Suprapubic skin (tissue), 4 donors: ENCODE results near the gene PTPRM. TPM values are rescaled to one million over a fixed set of nuclear protein-coding genes. Genes with fewer than 3 reads are reported as not detected.
"Not testable (repeated sequence)": the region's sequence is repeated elsewhere in the genome, so short reads cannot be mapped to it uniquely, and the experiment has no call there.

Experiments used
- DNase-seq, 2 donors: peaks; one replicate each; pipeline ENCODE4 v3.0.0-alpha.2; 2019; ENCODE audit warnings: low spot score in 2 of 2
- H3K27ac ChIP-seq: fragments of 200-600 bp; sonication (generic); one replicate; pipeline ENCODE4 v1.5.1; 2019
- H3K27me3 ChIP-seq: fragments of 200-600 bp; sonication (generic); one replicate; pipeline ENCODE4 v1.5.1; 2019
- H3K36me3 ChIP-seq: fragments of 200-600 bp; sonication (generic); one replicate; pipeline ENCODE4 v1.5.1; 2019
- H3K4me1 ChIP-seq: fragments of 200-600 bp; sonication (generic); one replicate; pipeline ENCODE4 v1.5.1; 2019
- H3K4me3 ChIP-seq: fragments of 200-600 bp; sonication (generic); one replicate; pipeline ENCODE4 v1.5.1; 2019; ENCODE audit warnings: mild to moderate bottlenecking
- H3K9me3 ChIP-seq: fragments of 200-600 bp; sonication (generic); one replicate; pipeline ENCODE4 v1.5.1; 2019
- EP300 ChIP-seq: sonication (generic); formaldehyde crosslinking; IDR thresholded peaks from one replicate; pipeline ENCODE4 v1.6.1; 2017; ENCODE audit warnings: antibody characterized with exemption
- POLR2A ChIP-seq, 2 donors: fragments of 450-650 bp; IDR thresholded peaks; one replicate each; pipeline ENCODE4 v1.6.1; 2017; ENCODE audit warnings: antibody characterized with exemption in 2 of 2, mild to moderate bottlenecking in 2 of 2, moderate library complexity in 2 of 2
- POLR2AphosphoS5 ChIP-seq, 3 donors: sonication (generic); formaldehyde crosslinking; IDR thresholded peaks; one replicate each; pipeline ENCODE4 v1.6.1; 2017; ENCODE audit warnings: antibody characterized with exemption in 3 of 3
- WGBS: methylation state at CpG from one replicate; pipeline ENCODE4 v1.1.5; 2018; 5-methylcytosine and 5-hydroxymethylcytosine counted together
- total RNA-seq, 4 donors: library from RNA; depleted of rRNA; stranded (reverse); fragments of >200 nt; gene quantifications; one replicate each; pipeline ENCODE4 v1.1.0, GENCODE V29; 2016
- TF ChIP-seq, protein P1 (sequence below), 2 donors: fragments of 200-600 bp in 1 of 2; fragments of 450-650 bp in 1 of 2; sonication (generic) in 1 of 2; IDR thresholded peaks; one replicate each; pipeline ENCODE4 v1.5.1; 2016 to 2019; ENCODE audit warnings: antibody characterized with exemption in 2 of 2, mild to moderate bottlenecking in 1 of 2, moderate library complexity in 1 of 2

The PTPRM gene
- total RNA-seq, 4 donors from 2014 or later: 19.8 to 73.7 (median 40.0) TPM

DNA sequence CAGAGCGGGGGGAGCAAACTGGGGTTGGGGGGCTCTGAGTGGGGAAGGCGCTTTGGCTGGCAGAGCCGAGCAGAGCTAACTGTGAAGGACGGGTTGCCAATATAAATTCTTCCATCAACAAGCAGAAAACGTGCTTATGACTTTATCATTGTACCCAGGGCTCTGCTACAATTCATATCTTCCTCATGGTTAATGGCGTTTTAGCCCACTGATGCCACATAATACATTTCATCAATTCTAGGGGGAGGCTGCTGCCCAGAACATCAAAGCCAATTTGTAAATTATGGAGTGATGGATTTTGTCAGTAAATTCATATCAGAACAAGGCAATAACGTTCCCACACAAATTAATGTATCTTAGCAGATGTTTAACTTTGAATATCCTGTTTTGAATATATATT, 866.7 kb downstream of the PTPRM start:
- Histone ChIP-seq H3K27me3 (peaks cover 3% of the 10 kb centered on the region), H3K9me3 (peaks cover 2% of the 10 kb centered on the region), H3K36me3 (no peaks in the 10 kb centered on the region), H3K4me1 (no peaks in the 10 kb centered on the region), H3K27ac (no peak overlapping the region), H3K4me3 (no peak overlapping the region)
- TF ChIP-seq, protein P1, sequence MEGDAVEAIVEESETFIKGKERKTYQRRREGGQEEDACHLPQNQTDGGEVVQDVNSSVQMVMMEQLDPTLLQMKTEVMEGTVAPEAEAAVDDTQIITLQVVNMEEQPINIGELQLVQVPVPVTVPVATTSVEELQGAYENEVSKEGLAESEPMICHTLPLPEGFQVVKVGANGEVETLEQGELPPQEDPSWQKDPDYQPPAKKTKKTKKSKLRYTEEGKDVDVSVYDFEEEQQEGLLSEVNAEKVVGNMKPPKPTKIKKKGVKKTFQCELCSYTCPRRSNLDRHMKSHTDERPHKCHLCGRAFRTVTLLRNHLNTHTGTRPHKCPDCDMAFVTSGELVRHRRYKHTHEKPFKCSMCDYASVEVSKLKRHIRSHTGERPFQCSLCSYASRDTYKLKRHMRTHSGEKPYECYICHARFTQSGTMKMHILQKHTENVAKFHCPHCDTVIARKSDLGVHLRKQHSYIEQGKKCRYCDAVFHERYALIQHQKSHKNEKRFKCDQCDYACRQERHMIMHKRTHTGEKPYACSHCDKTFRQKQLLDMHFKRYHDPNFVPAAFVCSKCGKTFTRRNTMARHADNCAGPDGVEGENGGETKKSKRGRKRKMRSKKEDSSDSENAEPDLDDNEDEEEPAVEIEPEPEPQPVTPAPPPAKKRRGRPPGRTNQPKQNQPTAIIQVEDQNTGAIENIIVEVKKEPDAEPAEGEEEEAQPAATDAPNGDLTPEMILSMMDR (IDR thresholded peaks at IDR 0.05): no peak
- no peak for TF ChIP-seq POLR2A (IDR thresholded peaks at IDR 0.05)
- no peak for TF ChIP-seq POLR2AphosphoS5 (IDR thresholded peaks at IDR 0.05)
- TF ChIP-seq EP300: no peak
- WGBS: 79% methylated on average over 6 of the region's 7 CpGs
- DNase-seq: no peak

DNA sequence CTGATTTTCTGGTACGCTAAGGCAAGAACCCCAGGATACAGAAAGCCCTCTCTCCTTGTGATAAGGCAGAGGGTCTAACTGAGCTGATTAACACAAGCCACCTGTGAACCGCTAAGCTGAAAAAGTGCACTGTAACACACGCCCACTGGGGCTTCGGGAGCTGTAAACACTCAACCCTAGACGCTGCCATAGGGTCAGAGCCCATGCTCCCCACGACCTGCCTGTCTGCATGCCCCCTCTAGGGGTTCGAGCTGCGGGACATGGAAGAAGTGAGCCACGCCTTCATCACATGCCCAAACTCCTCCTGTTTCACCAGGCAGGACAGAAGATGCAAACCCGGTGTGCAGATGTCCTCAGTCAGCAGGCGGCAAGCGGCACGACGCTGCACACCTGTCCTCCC, 868.3 kb downstream of the PTPRM start:
- Histone ChIP-seq H3K4me1 (no peaks in the 10 kb centered on the region), H3K4me3 (no peak overlapping the region), H3K27me3 (peaks cover 3% of the 10 kb centered on the region), H3K27ac (no peak overlapping the region), H3K36me3 (no peaks in the 10 kb centered on the region), H3K9me3 (peaks cover 7% of the 10 kb centered on the region)
- TF ChIP-seq, protein P1 (IDR thresholded peaks at IDR 0.05): no peak
- TF ChIP-seq EP300 (no peak), POLR2AphosphoS5 (IDR thresholded peaks at IDR 0.05) (no peak), POLR2A (IDR thresholded peaks at IDR 0.05) (no peak)
- WGBS: 61% methylated on average over 13 of the region's 14 CpGs
- no peak for DNase-seq

DNA sequence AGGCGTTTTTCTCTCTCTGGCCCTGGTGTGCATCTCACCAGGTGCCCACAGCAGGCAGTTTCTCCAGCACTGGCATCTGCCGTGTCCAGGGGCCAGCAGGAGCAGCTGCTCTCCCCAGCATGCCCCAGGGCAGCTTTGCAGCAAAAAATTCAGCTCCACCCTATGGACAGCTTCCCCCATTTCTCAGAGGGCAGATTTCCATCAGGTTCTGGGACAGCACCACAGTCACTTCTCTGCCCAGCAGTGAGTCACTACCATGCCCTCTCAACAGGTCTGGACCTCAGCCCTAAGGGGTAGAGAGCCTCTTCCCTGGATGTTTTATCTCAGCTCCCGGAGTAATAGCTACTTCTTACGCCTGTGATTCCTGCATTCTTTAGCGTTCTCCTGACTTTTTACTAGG, 871.9 kb downstream of the PTPRM start:
- WGBS: 82% methylated on average over 5 of the region's 5 CpGs
- TF ChIP-seq POLR2AphosphoS5 (IDR thresholded peaks at IDR 0.05): no peak
- TF ChIP-seq, protein P1 (IDR thresholded peaks at IDR 0.05): no peak
- TF ChIP-seq EP300: no peak
- TF ChIP-seq POLR2A (IDR thresholded peaks at IDR 0.05): no peak
- H3K36me3 ChIP-seq: no peaks in the 10 kb centered on the region
- peaks cover 3% of the 10 kb centered on the region for H3K27me3 ChIP-seq
- no peak for DNase-seq
- no peak overlapping the region for H3K4me3 ChIP-seq
- H3K4me1 ChIP-seq: no peaks in the 10 kb centered on the region
- H3K9me3 ChIP-seq: peaks cover 7% of the 10 kb centered on the region
- no peak overlapping the region for H3K27ac ChIP-seq

DNA sequence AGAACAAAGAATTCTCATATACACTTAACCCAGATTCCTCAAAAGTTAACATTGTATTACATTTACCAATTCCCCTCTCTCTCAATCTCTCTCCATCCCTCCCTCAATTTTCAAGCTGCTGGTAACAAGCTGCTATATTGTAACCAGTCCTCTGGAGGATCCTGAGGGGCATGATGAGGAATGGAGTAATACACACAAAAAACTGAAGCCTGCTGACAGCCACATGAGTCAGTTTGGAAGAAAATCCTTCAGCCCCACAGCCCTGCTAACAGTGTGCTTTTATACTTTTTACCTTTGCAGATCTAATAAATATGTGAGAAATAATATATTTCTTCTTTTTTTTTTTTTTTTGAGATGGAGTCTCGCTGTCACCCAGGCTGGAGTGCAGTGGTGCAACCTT, 876.4 kb downstream of the PTPRM start:
- 86% methylated on average over 1 of the region's 1 CpG for WGBS
- no peak for DNase-seq
- no peak overlapping the region for H3K4me3 ChIP-seq
- H3K27ac ChIP-seq: no peak overlapping the region
- H3K9me3 ChIP-seq: peaks cover 7% of the 10 kb centered on the region
- H3K27me3 ChIP-seq: no peaks in the 10 kb centered on the region
- H3K36me3 ChIP-seq: no peaks in the 10 kb centered on the region
- TF ChIP-seq EP300: no peak
- no peak for TF ChIP-seq POLR2A (IDR thresholded peaks at IDR 0.05)
- no peak for TF ChIP-seq POLR2AphosphoS5 (IDR thresholded peaks at IDR 0.05)
- H3K4me1 ChIP-seq: no peaks in the 10 kb centered on the region

DNA sequence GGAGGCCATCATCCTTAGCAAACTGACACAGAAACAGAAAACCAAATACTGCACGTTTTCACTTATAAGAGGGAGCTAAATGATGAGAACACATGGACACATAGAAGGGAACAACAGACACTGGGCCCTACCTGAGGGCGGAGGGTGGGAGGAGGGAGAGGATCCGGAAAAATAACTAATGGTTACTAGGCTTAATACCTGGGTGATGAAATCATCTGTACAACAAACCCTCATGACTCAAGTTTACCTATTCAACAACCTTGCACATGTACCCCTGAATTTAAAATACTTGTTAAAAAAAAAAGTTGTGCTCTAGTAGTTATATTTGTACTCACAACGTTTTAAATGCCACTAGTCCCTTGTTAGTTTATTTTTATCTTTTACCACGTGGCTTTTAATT, 879.8 kb downstream of the PTPRM start:
- H3K36me3 ChIP-seq, H3K4me1 ChIP-seq, H3K27me3 ChIP-seq, DNase-seq, H3K27ac ChIP-seq, H3K9me3 ChIP-seq, H3K4me3 ChIP-seq: not testable (repeated sequence)
- 74% methylated on average over 5 of the region's 5 CpGs for WGBS

DNA sequence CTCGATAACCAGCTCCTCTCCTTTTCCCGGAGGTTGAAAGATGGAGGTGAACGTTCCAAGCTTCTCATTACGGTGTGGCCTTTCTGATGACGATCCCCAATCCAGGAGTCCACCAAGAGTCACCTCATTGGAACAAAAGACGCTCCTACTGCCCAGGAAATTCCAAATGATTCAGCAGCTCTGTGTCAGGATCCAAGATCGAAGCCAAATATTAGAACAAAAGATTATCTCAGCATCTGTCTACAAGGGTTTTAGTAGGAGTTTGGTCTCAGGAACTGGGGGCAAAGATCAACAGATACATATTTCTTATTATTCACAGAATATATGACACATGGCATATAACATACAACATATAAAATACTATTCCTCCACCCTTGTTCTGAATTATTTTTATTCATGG, 881.0 kb downstream of the PTPRM start:
- H3K9me3 ChIP-seq: no peaks in the 10 kb centered on the region
- no peaks in the 10 kb centered on the region for H3K36me3 ChIP-seq
- no peak for TF ChIP-seq POLR2AphosphoS5 (IDR thresholded peaks at IDR 0.05)
- no peak for TF ChIP-seq POLR2A (IDR thresholded peaks at IDR 0.05)
- TF ChIP-seq EP300: no peak
- TF ChIP-seq, protein P1 (IDR thresholded peaks at IDR 0.05): no peak
- H3K27ac ChIP-seq: no peak overlapping the region
- WGBS: 92% methylated on average over 7 of the region's 7 CpGs
- H3K4me1 ChIP-seq: peaks cover 2% of the 10 kb centered on the region
- H3K4me3 ChIP-seq: no peak overlapping the region
- no peaks in the 10 kb centered on the region for H3K27me3 ChIP-seq
- DNase-seq: no peak
